H9 (cell line): ENCODE results near the gene RAB39A. TPM values are rescaled to one million over a fixed set of nuclear protein-coding genes. Genes with fewer than 3 reads are reported as not detected.

ENCODE experiments used
- DNase-seq: peaks from one replicate; pipeline ENCODE4 v3.0.0-alpha.2; 2017
- H2AFZ ChIP-seq: one replicate; pipeline ENCODE4 v1.6.1; 2013; ENCODE audit warnings: mild to moderate bottlenecking, low read length, control low read depth, moderate library complexity
- H2AK5ac ChIP-seq: 2 replicates; pipeline ENCODE4 v1.6.1; 2013; ENCODE audit warnings: low read length, control low read depth, mixed read lengths; ENCODE audit not compliant: insufficient read length
- H2BK120ac ChIP-seq: one replicate; pipeline ENCODE4 v1.6.1; 2013; ENCODE audit warnings: low read depth, mild to moderate bottlenecking, low read length, control low read depth, inconsistent platforms; ENCODE audit not compliant: poor library complexity, severe bottlenecking
- H2BK12ac ChIP-seq: 2 replicates; pipeline ENCODE4 v1.6.1; 2013; ENCODE audit warnings: low read length, control low read depth, mixed read lengths, low read depth; ENCODE audit not compliant: insufficient read length
- H2BK15ac ChIP-seq: 2 replicates; pipeline ENCODE4 v1.6.1; 2013; ENCODE audit warnings: low read depth, low read length, control low read depth
- H2BK20ac ChIP-seq: one replicate; pipeline ENCODE4 v1.6.1; 2013; ENCODE audit warnings: low read depth, mild to moderate bottlenecking, low read length, control low read depth, inconsistent platforms; ENCODE audit not compliant: poor library complexity, severe bottlenecking
- H2BK5ac ChIP-seq: 2 replicates; pipeline ENCODE4 v1.6.1; 2013; ENCODE audit warnings: low read length, control low read depth, mixed read lengths; ENCODE audit not compliant: insufficient read length
- H3K14ac ChIP-seq: 2 replicates; pipeline ENCODE4 v1.6.1; 2013; ENCODE audit warnings: low read length, control low read depth; ENCODE audit not compliant: insufficient read depth
- H3K18ac ChIP-seq: 2 replicates; pipeline ENCODE4 v1.6.1; 2013; ENCODE audit warnings: low read depth, mild to moderate bottlenecking, mixed read lengths, low read length, control low read depth; ENCODE audit not compliant: insufficient read length
- H3K23ac ChIP-seq: 2 replicates; pipeline ENCODE4 v1.6.1; 2013; ENCODE audit warnings: low read length, control low read depth, mixed read lengths, low read depth; ENCODE audit not compliant: insufficient read length
- H3K23me2 ChIP-seq: 2 replicates; pipeline ENCODE4 v1.6.1; 2013; ENCODE audit warnings: low read depth, mild to moderate bottlenecking, mixed read lengths, low read length, control low read depth; ENCODE audit not compliant: insufficient read length, poor library complexity, severe bottlenecking
- H3K27ac ChIP-seq: 2 replicates; pipeline ENCODE4 v1.5.1; 2013; ENCODE audit warnings: low read length, control low read depth, mixed read lengths, low read depth; ENCODE audit not compliant: insufficient read length
- H3K27me3 ChIP-seq: 2 replicates; pipeline ENCODE4 v1.6.1; 2013; ENCODE audit warnings: low read length, control low read depth, inconsistent platforms; ENCODE audit not compliant: insufficient read depth
- H3K4ac ChIP-seq: 2 replicates; pipeline ENCODE4 v1.6.1; 2013; ENCODE audit warnings: low read depth, mild to moderate bottlenecking, control low read depth, inconsistent platforms, low read length, moderate library complexity
- H3K4me1 ChIP-seq: 2 replicates; pipeline ENCODE4 v1.6.1; 2013; ENCODE audit warnings: low read length, control low read depth, inconsistent platforms; ENCODE audit not compliant: insufficient read depth
- H3K4me2 ChIP-seq: 2 replicates; pipeline ENCODE4 v1.6.1; 2013; ENCODE audit warnings: low read length, control low read depth, mixed read lengths; ENCODE audit not compliant: insufficient read length, insufficient read depth
- H3K56ac ChIP-seq: 2 replicates; pipeline ENCODE4 v1.6.1; 2013; ENCODE audit warnings: low read depth, mild to moderate bottlenecking, mixed read lengths, low read length, control low read depth; ENCODE audit not compliant: insufficient read length
- H3K79me1 ChIP-seq: 2 replicates; pipeline ENCODE4 v1.6.1; 2013; ENCODE audit warnings: low read depth, mild to moderate bottlenecking, moderate library complexity, low read length, control low read depth, inconsistent platforms; ENCODE audit not compliant: insufficient read depth, poor library complexity, severe bottlenecking
- H3K79me2 ChIP-seq: 2 replicates; pipeline ENCODE4 v1.6.1; 2013; ENCODE audit warnings: low read length, control low read depth, inconsistent platforms; ENCODE audit not compliant: insufficient read depth
- H3K9ac ChIP-seq: 2 replicates; pipeline ENCODE4 v1.6.1; 2013; ENCODE audit warnings: low read length, control low read depth, mixed read lengths; ENCODE audit not compliant: insufficient read length; ENCODE audit errors: extremely low read depth
- H3K9me3 ChIP-seq: one replicate; pipeline ENCODE4 v1.6.1; 2013; ENCODE audit warnings: low read depth, low read length, inconsistent platforms; ENCODE audit not compliant: control insufficient read depth
- H3T11ph ChIP-seq: one replicate; pipeline ENCODE4 v1.6.1; 2013; ENCODE audit warnings: mild to moderate bottlenecking, low read length, control low read depth, inconsistent platforms
- H4K20me1 ChIP-seq: one replicate; pipeline ENCODE4 v1.6.1; 2013; ENCODE audit not compliant: control insufficient read depth, insufficient read length, insufficient read depth
- H4K5ac ChIP-seq: 2 replicates; pipeline ENCODE4 v1.6.1; 2013; ENCODE audit warnings: low read depth, mild to moderate bottlenecking, mixed read lengths, low read length, control low read depth; ENCODE audit not compliant: insufficient read length
- H4K8ac ChIP-seq: replicated peaks from 2 replicates; pipeline ENCODE4 v1.6.1; 2013; ENCODE audit warnings: low read length, control low read depth, mixed read lengths, low read depth; ENCODE audit not compliant: insufficient read length
- H4K91ac ChIP-seq: 2 replicates; pipeline ENCODE4 v1.6.1; 2013; ENCODE audit warnings: low read depth, mild to moderate bottlenecking, moderate library complexity, mixed read lengths, low read length, control low read depth; ENCODE audit not compliant: insufficient read length
- H3K27ac Mint-ChIP-seq, 3 experiments: 2 replicates in 2 of 3; 3 replicates in 1 of 3; pipeline ENCODE4 v1.8.0; 2020 to 2021; ENCODE audit warnings: mixed read lengths in 3 of 3, mild to moderate bottlenecking in 1 of 3, moderate library complexity in 1 of 3
- H3K27me3 Mint-ChIP-seq: 2 replicates; pipeline ENCODE4 v1.8.0; 2021; ENCODE audit warnings: low read depth, mild to moderate bottlenecking, moderate library complexity, mixed read lengths
- H3K36me3 Mint-ChIP-seq, 3 experiments: 2 replicates in 2 of 3; 3 replicates in 1 of 3; pipeline ENCODE4 v1.8.0; 2020 to 2021; ENCODE audit warnings: low read depth in 3 of 3, mixed read lengths in 3 of 3; ENCODE audit not compliant: insufficient read depth in 1 of 3
- H3K4me1 Mint-ChIP-seq, 2 experiments: 2 replicates each; pipeline ENCODE4 v1.8.0; 2020; ENCODE audit warnings: mixed read lengths in 2 of 2
- H3K4me3 Mint-ChIP-seq, 2 experiments: 2 replicates in 1 of 2; 3 replicates in 1 of 2; pipeline ENCODE4 v1.8.0; 2020 to 2021; ENCODE audit warnings: mild to moderate bottlenecking in 2 of 2, mixed read lengths in 2 of 2, moderate library complexity in 1 of 2
- H3K9me3 Mint-ChIP-seq, 2 experiments: 2 replicates in 1 of 2; 3 replicates in 1 of 2; pipeline ENCODE4 v1.8.0; 2020; ENCODE audit warnings: mild to moderate bottlenecking in 2 of 2, mixed read lengths in 2 of 2, moderate library complexity in 1 of 2
- CTCF ChIP-seq: fragments of 200-600 bp; sonication (generic); conservative IDR thresholded peaks from 3 replicates; pipeline ENCODE4 v1.8.0; 2021; ENCODE audit warnings: antibody characterized with exemption, mild to moderate bottlenecking
- WGBS: extraction: QIAGEN DNeasy Blood & Tissue Kit; methylation state at CpG from one replicate; pipeline ENCODE4 v1.1.7; 2013; ENCODE audit warnings: missing lambda C conversion rate, low lambda C conversion rate, mixed read lengths; ENCODE audit not compliant: insufficient read length; ENCODE audit errors: extremely low coverage; 5-methylcytosine and 5-hydroxymethylcytosine counted together
- total RNA-seq: library from RNA; stranded (reverse); gene quantifications from 2 replicates; pipeline ENCODE4 v1.2.1, GENCODE V29; 2021

Gene RAB39A
- total RNA-seq, 1 experiment from 2014 or later, result 9.7 TPM

- H2AK5ac ChIP-seq, result no peak overlapping the region
- H2BK120ac ChIP-seq, result no peak overlapping the region
- no peak overlapping the region for H4K5ac ChIP-seq
- H3K9ac ChIP-seq, result no peak overlapping the region
- no peak overlapping the region for H3K14ac ChIP-seq
- no peak overlapping the region for H4K8ac ChIP-seq
- Mint-ChIP-seq H3K36me3 (peaks cover 0 to under 1% (median 0%) of the 10 kb centered on the region in 3 experiments; a peak in 2 of 7 replicates), H3K9me3 (no peaks in the 10 kb centered on the region; a peak in 1 of 5 replicates), H3K27me3 (no peaks in the 10 kb centered on the region), H3K27ac (no peak overlapping the region), H3K4me1 (peaks cover 17 to 23% of the 10 kb centered on the region in 2 experiments), H3K4me3 (no peak overlapping the region)
- no peak overlapping the region for H2BK5ac ChIP-seq
- H3K18ac ChIP-seq, result no peak overlapping the region
- H2BK12ac ChIP-seq, result no peak overlapping the region
- no peak overlapping the region for H4K91ac ChIP-seq
- no peak overlapping the region for H2BK15ac ChIP-seq
- no peak overlapping the region for H3K23ac ChIP-seq
- H3K4me1 ChIP-seq, result peaks cover 2% of the 10 kb centered on the region; the same call in 1 of the 2 replicates
- no peak for TF ChIP-seq CTCF
- H3K27me3 ChIP-seq, result no peaks in the 10 kb centered on the region
- no peak overlapping the region for H3K56ac ChIP-seq
- H2AFZ ChIP-seq, result no peak overlapping the region
- no peak overlapping the region for H3K4me2 ChIP-seq
- H3K79me1 ChIP-seq, result peaks cover 5% of the 10 kb centered on the region
- no peak for DNase-seq
- H3K27ac ChIP-seq, result no peak overlapping the region
- no CpG with 5 or more reads among the region's 5 CpGs for WGBS
- H3K79me2 ChIP-seq, result peaks cover 28% of the 10 kb centered on the region; the same call in 1 of the 2 replicates
- H3K23me2 ChIP-seq, result peaks cover 8% of the 10 kb centered on the region
- H3K9me3 ChIP-seq, result no peaks in the 10 kb centered on the region
- H4K20me1 ChIP-seq, result no peaks in the 10 kb centered on the region
- no peak overlapping the region for H3K4ac ChIP-seq
- H2BK20ac ChIP-seq, result no peak overlapping the region
- H3T11ph ChIP-seq, result no peak overlapping the region
These were observed 84.0 kb downstream of the RAB39A start for GRCh38 chr11:108012139-108012725.

Other genes starting within 250 kb of the RAB39A start
- not detected in 2 replicates for gene SLN, start 216.4 kb upstream of the RAB39A start, total RNA-seq
- gene SLC35F2, start 69.7 kb upstream of the RAB39A start, total RNA-seq, result 22.7 and 24.0 TPM in 2 replicates
- gene CUL5, start 80.5 kb downstream of the RAB39A start, total RNA-seq, result 37.3 and 37.7 TPM in 2 replicates
- 39.1 and 41.7 TPM in 2 replicates for gene ACAT1, start 193.1 kb downstream of the RAB39A start, total RNA-seq